NCI-H2227 (cell line): ENCODE results near the gene TWIST2.

Experiments used
- DNase-seq: peaks from one replicate; lab custom pipeline; 2025; ENCODE audit not compliant: unreplicated experiment; lab: John Stamatoyannopoulos, UW

The TWIST2 gene

GRCh38 chr2:238855891-238856580, 8.2 kb downstream of the TWIST2 start:
- DNase-seq, result no peak

GRCh38 chr2:238856713-238857567, 9.1 kb downstream of the TWIST2 start:
- DNase-seq, result no peak

GRCh38 chr2:238857959-238858358, 10.1 kb downstream of the TWIST2 start:
- no peak for DNase-seq

GRCh38 chr2:238859636-238860347, 11.9 kb downstream of the TWIST2 start:
- DNase-seq, result no peak

GRCh38 chr2:238861013-238861730, 13.3 kb downstream of the TWIST2 start:
- DNase-seq, result no peak

GRCh38 chr2:238861766-238862315, 14.0 kb downstream of the TWIST2 start:
- no peak for DNase-seq

GRCh38 chr2:238862701-238863100, 14.8 kb downstream of the TWIST2 start:
- no peak for DNase-seq

GRCh38 chr2:238863231-238863630, 15.3 kb downstream of the TWIST2 start:
- no peak for DNase-seq

- no peak for DNase-seq
Measured at GRCh38 chr2:238863749-238864206, 15.9 kb downstream of the TWIST2 start.

GRCh38 chr2:238864207-238865014, 16.5 kb downstream of the TWIST2 start:
- no peak for DNase-seq

GRCh38 chr2:238865015-238865719, 17.3 kb downstream of the TWIST2 start:
- DNase-seq, result no peak

- no peak for DNase-seq
Measured at GRCh38 chr2:238865744-238866355, 18.0 kb downstream of the TWIST2 start.

- DNase-seq, result no peak
Measured at GRCh38 chr2:238866656-238867277, 18.9 kb downstream of the TWIST2 start.

- no peak for DNase-seq
Measured at GRCh38 chr2:238868067-238868524, 20.2 kb downstream of the TWIST2 start.

GRCh38 chr2:238868616-238869292, 20.9 kb downstream of the TWIST2 start:
- DNase-seq, result no peak

- DNase-seq, result no peak
Measured at GRCh38 chr2:238869293-238870124, 21.6 kb downstream of the TWIST2 start.

- no peak for DNase-seq
Measured at GRCh38 chr2:238870261-238870660, 22.4 kb downstream of the TWIST2 start.
